Fibroblast of lung (primary cell): ENCODE measurements around the gene SLC15A5. TPM values are rescaled to one million over a fixed set of nuclear protein-coding genes. Genes with fewer than 3 reads are reported as not detected.
A peak's percentile ranks its signal among the peaks of the same experiment; 100 is the strongest.

Source experiments
- DNase-seq, 2 donors: peaks; one replicate each; pipeline versions ENCODE4 v3.0.0 to v3.0.0-alpha.2; 2010; ENCODE audit warnings: low read depth in 2 of 2
- H2AFZ ChIP-seq: 2 replicates; pipeline ENCODE4 v1.5.1; 2012; ENCODE audit warnings: low read length, control low read depth, inconsistent platforms
- H3K27ac ChIP-seq: 2 replicates; pipeline ENCODE4 v1.5.1; 2011; ENCODE audit warnings: low read length, control low read depth; ENCODE audit not compliant: insufficient read depth
- H3K27me3 ChIP-seq: 2 replicates; pipeline ENCODE4 v1.5.1; 2011; ENCODE audit warnings: mild to moderate bottlenecking, low read length; ENCODE audit not compliant: control insufficient read depth, insufficient read depth
- H3K36me3 ChIP-seq: 2 replicates; pipeline ENCODE4 v1.5.1; 2011; ENCODE audit warnings: low read length; ENCODE audit not compliant: control insufficient read depth, insufficient read depth
- H3K4me1 ChIP-seq: 2 replicates; pipeline ENCODE4 v1.5.1; 2011; ENCODE audit warnings: low read length; ENCODE audit not compliant: control insufficient read depth, insufficient read depth; ENCODE audit errors: extremely low read depth
- H3K4me2 ChIP-seq: 2 replicates; pipeline ENCODE4 v1.5.1; 2011; ENCODE audit warnings: low read length, control low read depth; ENCODE audit not compliant: insufficient read depth; ENCODE audit errors: extremely low read depth
- H3K4me3 ChIP-seq, 4 experiments: fragments of 200-600 bp in 1 of 4; sonication (generic) in 1 of 4; replicated peaks in 1 of 4; 2 replicates each; pipeline ENCODE4 v1.5.1; 2011 to 2016; ENCODE audit warnings: low read length in 4 of 4, low read depth in 3 of 4, mild to moderate bottlenecking in 3 of 4, control low read depth in 2 of 4, inconsistent platforms in 1 of 4, mixed read lengths in 1 of 4; ENCODE audit not compliant: insufficient read depth in 1 of 4; ENCODE audit errors: control extremely low read depth in 1 of 4
- H3K79me2 ChIP-seq: 2 replicates; pipeline ENCODE4 v1.5.1; 2012; ENCODE audit warnings: mild to moderate bottlenecking, low read length, inconsistent platforms; ENCODE audit not compliant: control insufficient read depth, insufficient read depth
- H3K9ac ChIP-seq: 2 replicates; pipeline ENCODE4 v1.5.1; 2011; ENCODE audit warnings: mild to moderate bottlenecking, low read length, control low read depth; ENCODE audit not compliant: insufficient read depth
- H3K9me3 ChIP-seq: 2 replicates; pipeline ENCODE4 v1.5.1; 2012; ENCODE audit warnings: low read depth, low read length; ENCODE audit not compliant: control insufficient read depth, insufficient read depth
- H4K20me1 ChIP-seq: 2 replicates; pipeline ENCODE4 v1.5.1; 2011; ENCODE audit warnings: low read length; ENCODE audit not compliant: control insufficient read depth, insufficient read depth; ENCODE audit errors: extremely low read depth
- EZH2 ChIP-seq: IDR thresholded peaks from 2 replicates; pipeline ENCODE4 v1.5.1; 2012; ENCODE audit warnings: low read length, control low read depth, mild to moderate bottlenecking; ENCODE audit errors: missing control alignments
- polyA plus RNA-seq, 2 donors: library from polyadenylated mRNA; depleted of rRNA in 1 of 2; stranded (reverse) in 1 of 2; unstranded in 1 of 2; fragments of >200 nt; gene quantifications; 2 replicates each; pipeline ENCODE4 v1.2.1, GENCODE V29; 2011 to 2012; ENCODE audit warnings: missing spikeins in 1 of 2
- total RNA-seq: library from RNA; depleted of rRNA; stranded (reverse); fragments of >200 nt; gene quantifications from 2 replicates; pipeline ENCODE4 v1.2.1, GENCODE V29; 2014
- TF ChIP-seq, protein P1 (sequence below), 2 donors: IDR thresholded peaks in 1 of 2; conservative IDR thresholded peaks in 1 of 2; 1 replicate in 1 of 2; 2 replicates in 1 of 2; pipeline ENCODE4 v1.5.1; 2011 to 2012; ENCODE audit warnings: low read length in 2 of 2, control low read depth in 1 of 2, inconsistent platforms in 1 of 2, low read depth in 1 of 2, mild to moderate bottlenecking in 1 of 2

SLC15A5 gene
- total and polyA plus RNA-seq, 2 donors (not counting 1 experiment from before 2014, with no cell fraction given), result not detected

DNA sequence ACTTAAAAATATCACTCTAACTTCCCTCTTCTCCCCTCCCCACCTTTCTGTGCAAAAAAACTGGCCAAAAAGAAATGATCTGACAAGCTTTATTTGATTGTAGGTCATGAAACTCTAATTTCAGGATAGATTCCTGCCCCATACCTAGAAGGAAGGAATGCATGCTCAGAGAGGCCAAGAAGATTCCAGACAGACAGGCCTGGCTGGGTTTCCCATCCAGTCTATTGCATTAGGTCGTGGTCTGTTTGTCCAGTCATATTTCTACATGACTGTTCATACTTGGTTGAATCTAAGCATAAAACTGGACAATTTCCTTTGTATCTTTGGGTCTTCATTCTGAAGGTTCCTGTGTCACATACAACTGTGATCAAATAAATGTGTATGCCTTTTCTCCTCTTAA lies 20.0 kb upstream of the SLC15A5 start:
- H3K4me1 ChIP-seq, result no peaks in the 10 kb centered on the region
- no peaks in the 10 kb centered on the region for H3K9me3 ChIP-seq
- H3K79me2 ChIP-seq, result no peaks in the 10 kb centered on the region
- no peaks in the 10 kb centered on the region for H3K27me3 ChIP-seq
- peak in 1 of 2 donors; percentile 4 for DNase-seq
- H3K9ac ChIP-seq, result no peak overlapping the region
- no peak overlapping the region for H3K4me2 ChIP-seq
- no peak overlapping the region for H3K4me3 ChIP-seq
- no peaks in the 10 kb centered on the region for H3K36me3 ChIP-seq
- H2AFZ ChIP-seq, result no peak overlapping the region
- TF ChIP-seq, protein P1, sequence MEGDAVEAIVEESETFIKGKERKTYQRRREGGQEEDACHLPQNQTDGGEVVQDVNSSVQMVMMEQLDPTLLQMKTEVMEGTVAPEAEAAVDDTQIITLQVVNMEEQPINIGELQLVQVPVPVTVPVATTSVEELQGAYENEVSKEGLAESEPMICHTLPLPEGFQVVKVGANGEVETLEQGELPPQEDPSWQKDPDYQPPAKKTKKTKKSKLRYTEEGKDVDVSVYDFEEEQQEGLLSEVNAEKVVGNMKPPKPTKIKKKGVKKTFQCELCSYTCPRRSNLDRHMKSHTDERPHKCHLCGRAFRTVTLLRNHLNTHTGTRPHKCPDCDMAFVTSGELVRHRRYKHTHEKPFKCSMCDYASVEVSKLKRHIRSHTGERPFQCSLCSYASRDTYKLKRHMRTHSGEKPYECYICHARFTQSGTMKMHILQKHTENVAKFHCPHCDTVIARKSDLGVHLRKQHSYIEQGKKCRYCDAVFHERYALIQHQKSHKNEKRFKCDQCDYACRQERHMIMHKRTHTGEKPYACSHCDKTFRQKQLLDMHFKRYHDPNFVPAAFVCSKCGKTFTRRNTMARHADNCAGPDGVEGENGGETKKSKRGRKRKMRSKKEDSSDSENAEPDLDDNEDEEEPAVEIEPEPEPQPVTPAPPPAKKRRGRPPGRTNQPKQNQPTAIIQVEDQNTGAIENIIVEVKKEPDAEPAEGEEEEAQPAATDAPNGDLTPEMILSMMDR (conservative IDR thresholded peaks at IDR 0.05 in 1 of 2, IDR thresholded peaks at IDR 0.05 in 1 of 2; ENCODE audit: low read depth in 1 of 2, low read length in 2 of 2), result no peak
- no peak for TF ChIP-seq EZH2
- no peak overlapping the region for H3K27ac ChIP-seq
- no peaks in the 10 kb centered on the region for H4K20me1 ChIP-seq

- no peaks in the 10 kb centered on the region for H3K36me3 ChIP-seq
- DNase-seq, result no peak
- H3K79me2 ChIP-seq, result no peaks in the 10 kb centered on the region
- H3K4me1 ChIP-seq, result no peaks in the 10 kb centered on the region
- H3K27ac ChIP-seq, result no peak overlapping the region
- H2AFZ ChIP-seq, result no peak overlapping the region
- H3K4me3 ChIP-seq, result no peak overlapping the region
- no peaks in the 10 kb centered on the region for H4K20me1 ChIP-seq
- no peak overlapping the region for H3K4me2 ChIP-seq
- H3K9ac ChIP-seq, result no peak overlapping the region
- H3K9me3 ChIP-seq, result no peaks in the 10 kb centered on the region
- TF ChIP-seq EZH2, result no peak
- TF ChIP-seq, protein P1 (conservative IDR thresholded peaks at IDR 0.05 in 1 of 2, IDR thresholded peaks at IDR 0.05 in 1 of 2; ENCODE audit: low read depth in 1 of 2, low read length in 2 of 2), result no peak
- no peaks in the 10 kb centered on the region for H3K27me3 ChIP-seq
Measured at GRCh38 chr12:16294376-16294956, 17.0 kb upstream of the SLC15A5 start.

GRCh38 chr12:16291032-16291431 lies 13.5 kb upstream of the SLC15A5 start:
- Histone ChIP-seq H3K9me3 (no peaks in the 10 kb centered on the region), H3K27me3 (no peaks in the 10 kb centered on the region), H2AFZ (no peak overlapping the region), H3K4me2 (no peak overlapping the region), H4K20me1 (no peaks in the 10 kb centered on the region), H3K4me1 (no peaks in the 10 kb centered on the region), H3K4me3 (no peak overlapping the region), H3K36me3 (no peaks in the 10 kb centered on the region), H3K79me2 (no peaks in the 10 kb centered on the region), H3K9ac (no peak overlapping the region), H3K27ac (no peak overlapping the region)
- no peak for DNase-seq
- TF ChIP-seq, protein P1 (conservative IDR thresholded peaks at IDR 0.05 in 1 of 2, IDR thresholded peaks at IDR 0.05 in 1 of 2; ENCODE audit: low read depth in 1 of 2, low read length in 2 of 2), result no peak
- no peak for TF ChIP-seq EZH2
